Panc1 (cell line): ENCODE results near the gene PRKAG2.

Experiments
- CTCF ChIP-seq: fragments of 450-650 bp; IDR thresholded peaks from 2 replicates; pipeline ENCODE4 v1.5.1; 2017; ENCODE audit warnings: mild to moderate bottlenecking
- POLR2AphosphoS5 ChIP-seq: IDR thresholded peaks from 2 replicates; pipeline ENCODE4 v1.6.1; 2012; ENCODE audit warnings: mild to moderate bottlenecking, low read depth, low read length, moderate library complexity
- REST ChIP-seq, 2 experiments: IDR thresholded peaks; 2 replicates each; pipeline ENCODE4 v1.6.1; 2011 to 2012; ENCODE audit warnings: low read depth in 2 of 2, control low read depth in 1 of 2, low read length in 1 of 2, mild to moderate bottlenecking in 1 of 2, moderate library complexity in 1 of 2; ENCODE audit not compliant: insufficient read depth in 1 of 2
- SIN3A ChIP-seq: IDR thresholded peaks from 2 replicates; pipeline ENCODE4 v1.6.1; 2012; ENCODE audit warnings: low read depth, mild to moderate bottlenecking, low read length, moderate library complexity, borderline replicate concordance; ENCODE audit not compliant: insufficient read depth

- TF ChIP-seq CTCF (no peak), POLR2AphosphoS5 (no peak), REST (IDR thresholded peaks at IDR 0.05; ENCODE audit: insufficient read depth in 1 of 2, low read depth in 2 of 2, low read length in 1 of 2) (no peak), SIN3A (no peak)
Measured at GRCh38 chr7:151735186-151735850, 141.6 kb downstream of the PRKAG2 start.
